Stimulated activated CD4-positive, alpha-beta T cell treated with anti-CD3 and anti-CD28 coated beads, Interleukin-15, amount 100 ng/mL, for 24 hours (primary cell): ENCODE results near the gene STIM1.
"Not testable (repeated sequence)": the region's sequence is repeated elsewhere in the genome, so short reads cannot be mapped to it uniquely, and the experiment has no call there.

Source experiments
- DNase-seq: peaks from one replicate; pipeline ENCODE4 v3.0.0-alpha.2; 2020

The STIM1 gene

DNA sequence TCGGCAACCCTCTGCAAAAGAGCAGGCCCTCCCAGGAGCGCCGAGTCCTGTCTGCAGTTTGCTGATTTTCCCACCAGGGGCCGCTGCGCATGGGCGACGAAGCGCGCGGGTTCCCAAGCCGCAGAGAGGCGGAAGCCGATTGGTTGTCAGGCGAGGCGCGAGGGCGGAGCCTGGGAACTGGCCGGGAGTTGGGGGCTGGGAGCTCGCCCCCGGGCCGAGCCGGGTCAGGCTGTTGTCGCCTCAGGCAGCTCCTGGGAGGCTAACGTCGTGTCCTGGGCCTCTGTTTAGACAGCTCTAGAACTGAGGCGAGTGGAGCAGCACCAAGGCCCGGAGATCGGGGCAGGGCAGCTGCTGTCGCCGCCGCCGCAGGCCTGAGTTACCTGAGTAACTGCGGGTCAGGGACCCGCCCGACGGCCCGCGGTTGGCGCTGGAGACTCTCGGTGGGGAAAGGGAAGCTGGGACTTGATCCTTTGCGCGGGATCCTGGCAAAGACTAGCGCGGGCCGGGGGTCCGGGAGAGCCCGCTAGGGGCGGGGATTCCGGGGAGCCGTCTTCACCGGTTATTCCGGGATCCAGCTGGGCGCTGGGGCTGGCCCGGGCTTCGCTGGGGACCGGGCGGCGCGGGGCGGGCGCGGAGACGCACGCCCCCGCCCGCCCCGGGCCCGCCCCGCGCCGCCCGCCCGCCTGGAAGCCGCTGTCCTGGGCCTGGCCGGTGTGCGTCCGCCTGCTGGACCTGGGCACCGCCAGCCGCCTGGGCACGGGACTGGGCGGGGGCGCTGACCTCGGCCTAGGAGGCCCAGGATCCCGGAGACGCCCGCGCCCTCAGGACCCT, at the start of gene STIM1:
Gene STIM1, plus strand, starts transcription at position 688 of the 831 bp plus-strand sequence. CDS start 607 bp downstream, outside the sequence.
- peak; percentile 98 for DNase-seq

DNA sequence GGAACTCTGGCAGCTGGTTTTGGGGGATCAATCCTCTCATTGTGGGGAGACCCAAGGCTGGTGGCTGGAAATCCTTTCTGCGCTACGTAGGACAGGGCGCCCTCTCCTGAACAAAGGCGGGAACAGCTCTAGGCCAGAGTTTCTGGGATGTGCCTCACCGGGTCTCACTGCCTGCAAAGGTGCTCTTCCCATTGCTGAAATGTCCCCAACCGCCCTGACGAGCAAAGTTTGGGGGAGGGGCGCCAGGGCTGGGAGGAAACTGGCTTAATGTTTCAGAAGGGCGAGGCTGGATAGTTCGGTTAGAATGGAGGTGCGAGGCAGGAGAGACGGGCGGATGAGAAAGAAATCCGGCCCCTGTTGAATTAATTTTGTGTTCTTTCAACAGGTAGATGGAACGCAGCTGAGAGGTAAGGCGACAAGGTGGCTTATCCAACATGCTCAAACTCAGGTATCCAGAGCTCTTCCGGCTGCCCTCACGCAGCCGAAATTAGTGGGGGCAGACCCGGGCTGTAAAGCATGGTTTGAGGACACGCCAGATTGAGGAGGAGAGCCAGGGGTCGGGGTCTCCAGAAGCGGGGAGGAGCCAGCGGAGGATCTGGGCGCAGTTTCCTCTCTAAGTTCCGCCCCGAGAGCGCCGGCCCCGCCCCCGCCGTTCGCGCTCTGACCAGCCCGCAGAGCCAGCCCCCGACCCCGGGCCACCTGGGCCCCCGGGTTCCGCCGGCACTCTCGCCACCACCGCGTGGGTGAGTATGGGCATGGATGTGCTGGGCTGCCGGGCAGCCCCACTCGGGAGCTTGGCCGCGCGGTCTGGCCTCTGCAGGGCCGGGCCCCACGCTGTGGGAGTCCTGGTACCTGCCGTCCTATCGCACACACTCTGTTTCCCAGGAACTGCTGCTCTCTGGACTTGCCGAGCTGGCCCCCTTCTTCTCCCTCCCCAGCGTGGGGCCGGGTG, 47.3 kb upstream of the STIM1 start, which contains the start of gene PGAP2:
Gene PGAP2, plus strand, starts transcription at position 652 of the 952 bp plus-strand sequence. CDS start 2,700 bp downstream, outside the sequence.
- peak; percentile 80 for DNase-seq

DNA sequence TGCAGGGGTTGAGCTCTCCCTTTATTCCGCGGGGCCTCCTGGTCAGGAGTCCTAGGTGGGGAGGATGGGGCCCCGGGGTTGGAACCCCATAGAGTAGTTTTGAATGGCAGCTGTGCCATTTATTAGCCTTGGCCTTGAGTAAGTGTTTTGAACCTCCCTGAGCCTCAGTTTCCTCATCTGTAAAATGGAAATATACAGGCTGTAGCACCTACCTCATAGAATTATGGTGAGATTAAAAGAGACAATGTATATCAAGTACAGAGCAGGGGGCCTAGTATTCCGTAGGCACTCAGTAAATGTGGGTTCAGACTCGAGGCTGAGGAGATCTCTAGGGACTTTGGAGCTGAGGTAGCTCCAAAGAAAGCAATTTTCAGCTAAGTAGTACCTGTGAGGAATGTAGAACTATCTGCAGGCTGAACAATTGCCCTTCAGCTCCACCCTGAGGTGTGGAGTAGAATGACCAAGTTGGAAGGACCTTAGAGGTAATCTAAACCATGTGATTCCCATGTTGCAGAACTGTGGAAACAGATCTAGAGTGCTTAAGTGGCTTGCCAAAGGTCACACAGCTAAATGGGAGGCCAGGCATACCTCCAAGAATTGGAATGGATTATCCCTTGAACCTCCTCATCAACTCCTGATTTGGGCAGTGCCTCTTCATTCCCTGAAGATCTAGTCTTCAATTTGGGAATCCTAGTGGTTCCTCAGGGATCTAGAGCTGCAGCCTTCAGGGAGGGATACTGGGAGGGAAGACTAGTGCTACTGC, 46.4 kb upstream of the STIM1 start:
- DNase-seq: peak; percentile 53

DNA sequence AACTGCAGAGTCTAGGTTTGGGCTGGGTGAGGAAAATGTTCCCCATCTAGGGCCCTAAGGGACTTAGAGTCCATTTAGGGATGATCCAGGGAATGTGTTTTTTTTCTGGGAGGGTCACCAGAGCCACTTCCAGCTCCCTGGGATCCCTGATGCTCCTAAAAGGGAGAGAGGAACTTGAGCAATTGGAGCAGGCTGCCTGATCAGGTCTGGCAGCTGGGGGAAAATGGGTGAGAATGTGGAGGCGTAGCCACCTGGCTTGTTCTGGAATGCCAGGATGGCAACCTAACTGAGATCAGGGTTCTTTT, 45.9 kb upstream of the STIM1 start:
- DNase-seq: no peak

DNA sequence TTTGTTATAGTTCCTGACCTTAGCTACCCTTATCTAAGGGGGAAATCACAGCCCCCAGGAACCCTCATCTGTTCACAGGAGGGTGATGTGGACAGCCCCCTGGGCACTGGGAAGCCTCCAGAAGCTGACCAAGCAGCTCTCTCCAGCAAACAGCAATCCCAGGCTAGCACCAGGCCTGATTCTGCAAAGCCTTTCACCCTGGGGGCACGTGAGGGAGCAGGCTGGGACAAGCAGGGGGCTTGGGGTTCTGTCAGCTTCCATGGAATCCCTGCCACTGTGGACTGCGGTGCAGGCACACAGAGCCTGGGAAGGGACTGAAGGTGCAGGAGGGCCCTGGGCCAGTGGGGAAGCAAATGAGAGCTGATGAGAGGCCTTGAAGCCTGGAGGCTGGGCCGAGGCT, 45.0 kb upstream of the STIM1 start:
- DNase-seq: no peak

DNA sequence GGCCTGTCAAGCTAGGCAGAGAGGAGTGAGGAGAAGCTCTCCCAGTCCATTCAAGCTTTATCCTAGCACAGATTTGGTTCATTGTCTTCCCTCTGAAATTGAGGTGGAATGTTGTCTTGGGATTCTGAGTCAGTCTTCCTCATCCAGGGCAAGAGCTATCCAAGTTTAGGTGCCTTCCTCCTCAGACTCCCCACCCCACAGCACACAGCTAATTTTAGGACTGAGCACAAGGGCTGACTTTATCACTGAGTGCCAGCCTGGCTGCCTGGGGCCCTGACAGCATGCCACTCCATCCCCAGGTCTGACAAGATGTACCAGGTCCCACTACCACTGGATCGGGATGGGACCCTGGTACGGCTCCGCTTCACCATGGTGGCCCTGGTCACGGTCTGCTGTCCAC, 44.5 kb upstream of the STIM1 start:
- DNase-seq: no peak

DNA sequence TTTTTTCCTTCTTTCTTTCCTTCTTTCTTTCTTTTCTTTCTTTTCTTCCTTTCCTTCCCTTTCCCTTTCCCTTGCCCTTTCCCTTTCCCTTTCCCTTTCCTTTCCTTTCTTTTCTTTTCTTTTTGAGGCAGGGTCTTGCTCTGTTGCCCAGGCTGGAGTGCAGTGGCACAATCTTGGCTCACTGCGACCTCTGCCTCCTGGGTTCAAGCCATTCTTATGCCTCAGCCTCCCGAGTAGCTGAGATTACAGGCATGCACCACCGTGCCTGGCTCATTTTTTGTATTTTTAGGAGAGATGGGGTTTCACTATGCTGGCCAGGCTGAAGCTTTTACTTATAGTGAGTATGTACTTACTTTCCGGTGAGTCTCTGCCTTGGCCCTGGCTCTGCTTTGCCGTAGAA, 40.6 kb upstream of the STIM1 start:
- DNase-seq: not testable (repeated sequence)

DNA sequence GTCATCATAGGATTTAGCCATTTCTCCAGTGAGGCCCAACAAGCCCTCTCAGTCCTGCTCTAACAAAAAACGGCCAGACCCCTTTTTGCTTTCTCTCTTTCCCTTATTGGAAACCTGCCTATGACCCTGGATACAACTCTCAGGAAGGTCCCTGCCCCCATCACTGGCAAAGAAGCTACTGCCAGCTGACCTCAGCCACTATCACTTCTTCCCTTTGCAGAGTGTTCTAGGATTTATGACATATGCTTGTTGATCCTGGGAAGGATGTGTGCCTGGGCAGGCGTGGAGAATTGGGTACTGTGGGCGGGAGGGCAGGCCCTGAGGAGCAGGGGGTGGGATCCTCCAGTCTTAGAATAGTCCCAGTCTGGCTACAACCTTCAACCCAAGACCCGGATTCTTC, 39.6 kb upstream of the STIM1 start:
- no peak for DNase-seq

DNA sequence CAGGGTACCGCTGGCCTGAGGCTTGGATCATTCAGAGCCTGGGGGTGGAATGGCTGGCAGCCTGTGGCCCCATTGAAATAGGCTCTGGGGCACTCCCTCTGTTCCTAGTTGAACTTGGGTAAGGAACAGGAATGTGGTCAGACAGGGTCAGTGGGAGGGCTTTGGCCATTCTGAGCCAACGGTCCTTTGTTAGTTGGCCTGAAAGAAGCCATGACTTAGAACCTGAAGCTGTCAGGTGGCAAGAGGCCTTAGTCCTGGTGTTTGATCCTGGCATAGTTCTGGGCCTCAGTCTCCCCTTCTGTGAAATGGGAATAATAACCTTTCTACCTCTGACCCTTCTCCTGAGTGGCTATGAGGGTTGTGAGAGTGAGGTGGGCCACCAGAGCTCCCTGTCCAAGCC, 38.8 kb upstream of the STIM1 start:
- DNase-seq: no peak

DNA sequence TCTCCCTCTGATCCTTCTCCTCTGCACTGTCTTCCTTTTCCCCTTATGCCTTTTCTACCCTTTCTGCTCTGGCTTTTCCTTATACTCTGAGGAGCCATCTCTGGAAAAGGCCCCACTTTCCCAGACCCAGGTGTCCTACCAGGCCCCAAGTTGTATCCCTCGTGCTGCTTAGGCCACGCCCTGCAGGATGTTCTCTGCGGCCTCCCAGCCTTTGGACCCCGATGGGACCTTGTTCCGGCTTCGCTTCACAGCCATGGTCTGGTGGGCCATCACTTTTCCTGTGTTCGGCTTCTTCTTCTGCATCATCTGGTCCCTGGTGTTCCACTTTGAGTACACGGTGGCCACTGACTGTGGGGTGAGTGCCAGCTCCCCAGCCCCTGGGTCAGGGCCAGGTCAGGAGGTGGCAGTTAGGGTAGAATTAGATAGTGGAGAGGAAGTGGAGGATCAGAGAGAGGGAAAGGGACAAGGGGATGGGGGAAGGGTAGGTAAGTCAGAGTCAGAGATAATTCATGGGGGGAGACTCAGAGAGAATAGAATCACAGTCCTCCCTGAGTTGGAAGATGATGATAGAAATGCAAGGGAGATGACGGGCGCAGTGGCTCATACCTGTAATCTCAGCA, 38.2 kb upstream of the STIM1 start:
- DNase-seq: no peak

DNA sequence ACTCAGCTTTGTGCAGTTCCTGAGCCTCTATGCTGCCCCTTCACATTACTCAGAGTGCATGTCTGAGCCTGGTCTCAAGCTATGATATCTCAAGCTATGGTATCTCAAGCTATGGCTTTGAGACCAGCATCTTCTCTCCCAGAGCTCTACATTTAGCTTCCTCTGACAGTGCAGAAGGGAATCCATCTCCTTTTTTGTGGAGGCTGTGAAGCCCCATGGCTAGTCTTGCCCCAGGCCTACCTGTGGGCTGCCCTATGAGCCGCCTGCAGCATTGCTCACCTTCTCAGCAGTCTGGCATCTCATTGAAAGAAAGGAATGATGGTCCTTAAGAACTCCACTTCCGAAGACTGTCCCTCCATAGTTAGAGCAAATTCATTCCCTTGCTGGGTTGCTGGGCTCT, 34.5 kb upstream of the STIM1 start:
- no peak for DNase-seq

DNA sequence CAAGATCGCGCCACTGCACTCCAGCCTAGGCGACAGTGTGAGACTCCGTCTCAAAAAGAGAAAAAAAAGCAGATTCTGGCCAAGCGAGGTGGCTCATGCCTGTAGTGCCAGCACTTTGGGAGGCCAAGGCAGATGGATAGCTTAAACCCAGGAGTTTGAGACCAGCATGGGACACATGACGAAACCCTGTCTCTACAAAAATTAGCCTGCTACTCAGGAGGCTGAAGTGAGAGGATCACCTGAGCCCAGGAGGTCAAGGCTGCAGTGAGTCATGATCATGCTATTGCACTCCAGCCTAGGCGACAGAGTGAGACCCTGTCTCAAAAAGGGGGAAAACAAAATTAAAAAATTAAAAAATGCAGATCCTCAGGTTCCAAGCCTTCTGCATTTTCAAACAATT, 33.2 kb upstream of the STIM1 start:
- DNase-seq: no peak

DNA sequence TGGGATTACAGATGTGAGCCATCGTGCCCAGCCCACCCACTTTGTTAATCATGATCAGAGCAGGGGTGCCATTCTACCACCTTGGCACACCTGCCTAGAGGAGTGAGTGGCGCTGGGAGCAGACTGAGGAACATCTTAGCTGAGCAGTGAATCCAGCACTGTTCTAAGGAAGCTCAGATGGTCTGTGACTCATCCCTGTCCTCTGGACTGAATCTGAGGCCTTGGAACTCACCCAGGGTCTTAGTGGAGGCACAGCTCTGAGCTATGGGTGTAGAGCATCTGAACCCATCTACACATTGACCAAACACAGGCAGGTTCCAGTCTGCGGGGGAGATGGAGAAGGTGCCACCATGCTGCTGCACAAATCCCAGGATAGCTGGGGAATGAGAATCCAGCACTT, 32.2 kb upstream of the STIM1 start:
- DNase-seq: no peak

DNA sequence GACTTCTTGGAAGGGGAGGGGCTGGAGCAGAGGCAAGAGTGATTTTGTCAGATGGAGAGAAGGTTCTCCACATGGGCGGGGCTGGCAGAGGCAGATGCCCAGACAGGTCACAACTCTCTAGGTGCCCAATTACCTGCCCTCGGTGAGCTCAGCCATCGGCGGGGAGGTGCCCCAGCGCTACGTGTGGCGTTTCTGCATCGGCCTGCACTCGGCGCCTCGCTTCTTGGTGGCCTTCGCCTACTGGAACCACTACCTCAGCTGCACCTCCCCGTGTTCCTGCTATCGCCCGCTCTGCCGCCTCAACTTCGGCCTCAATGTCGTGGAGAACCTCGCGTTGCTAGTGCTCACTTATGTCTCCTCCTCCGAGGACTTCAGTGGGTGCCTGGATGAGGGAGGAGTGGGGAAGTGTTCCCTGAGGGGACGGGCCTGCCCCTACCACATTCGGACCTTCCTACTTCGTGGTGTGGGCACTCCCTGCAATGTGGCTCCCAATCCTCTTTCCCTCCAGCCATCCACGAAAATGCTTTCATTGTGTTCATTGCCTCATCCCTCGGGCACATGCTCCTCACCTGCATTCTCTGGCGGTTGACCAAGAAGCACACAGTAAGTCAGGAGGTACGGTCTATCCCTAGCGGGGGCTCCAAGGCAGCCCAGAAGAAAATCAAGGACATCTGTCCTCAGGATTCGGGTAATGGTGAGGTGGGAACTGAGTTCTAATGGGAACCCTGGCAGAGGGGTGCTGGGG, 31.5 kb upstream of the STIM1 start:
- DNase-seq: no peak

DNA sequence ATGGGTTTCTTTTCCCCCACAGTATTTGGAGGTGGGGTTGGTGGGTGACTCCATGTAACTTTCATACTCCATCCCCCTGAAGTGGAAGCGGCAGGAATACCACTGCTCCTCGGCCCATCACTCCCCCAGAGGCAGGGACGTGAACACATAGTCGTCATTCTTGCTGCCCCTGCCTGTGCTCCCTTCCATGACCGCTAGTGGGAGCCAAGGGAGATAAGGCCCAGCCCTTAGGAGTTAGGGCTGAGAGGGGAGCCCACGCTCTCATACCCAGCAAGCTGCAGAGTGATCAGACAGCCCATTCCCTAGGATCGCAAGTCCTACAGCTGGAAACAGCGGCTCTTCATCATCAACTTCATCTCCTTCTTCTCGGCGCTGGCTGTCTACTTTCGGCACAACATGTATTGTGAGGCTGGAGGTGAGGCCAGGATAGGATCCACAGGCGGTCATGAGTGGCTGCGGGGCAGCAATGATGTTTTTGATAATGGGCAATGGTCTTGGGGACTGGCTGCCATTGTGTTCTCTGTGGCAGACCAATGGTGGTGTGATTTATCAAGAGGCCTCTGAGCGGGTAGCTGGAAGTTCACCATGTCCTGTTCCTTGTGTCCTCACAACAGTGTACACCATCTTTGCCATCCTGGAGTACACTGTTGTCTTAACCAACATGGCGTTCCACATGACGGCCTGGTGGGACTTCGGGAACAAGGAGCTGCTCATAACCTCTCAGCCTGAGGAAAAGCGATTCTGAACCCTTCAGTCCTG, 30.6 kb upstream of the STIM1 start:
- peak; percentile 87 for DNase-seq

DNA sequence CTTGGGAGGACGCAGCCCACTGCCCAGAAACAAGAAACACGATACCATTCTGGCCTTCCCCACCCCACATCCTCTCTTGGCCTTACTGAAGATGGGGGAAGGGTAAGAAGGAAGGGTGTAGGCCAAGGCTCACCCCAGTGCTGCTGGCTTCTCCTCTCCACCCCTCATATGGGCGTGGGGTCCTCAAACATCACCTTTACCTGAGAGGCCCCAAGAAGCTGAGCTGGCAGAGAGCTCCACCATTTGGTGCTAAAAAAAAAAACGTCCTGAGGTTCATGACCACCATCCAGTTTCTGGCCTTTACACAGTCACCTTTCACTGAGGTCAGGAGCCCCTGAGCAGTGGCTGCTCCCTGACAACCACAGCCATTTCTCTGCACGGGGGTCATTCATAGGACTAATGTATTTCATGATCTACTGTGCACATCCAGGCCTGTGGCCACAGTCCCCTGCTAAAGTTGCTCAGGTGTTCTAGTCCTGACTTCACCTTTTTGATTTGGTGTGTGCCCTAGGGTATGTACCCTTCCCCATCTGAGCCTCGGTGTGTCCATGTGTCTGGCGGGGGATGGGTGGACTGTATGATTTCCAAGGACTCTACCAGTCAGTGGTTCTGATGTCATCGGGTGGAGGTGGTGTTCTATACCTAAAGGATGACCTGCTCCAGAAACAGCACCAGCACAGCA, 29.9 kb upstream of the STIM1 start:
- no peak for DNase-seq

DNA sequence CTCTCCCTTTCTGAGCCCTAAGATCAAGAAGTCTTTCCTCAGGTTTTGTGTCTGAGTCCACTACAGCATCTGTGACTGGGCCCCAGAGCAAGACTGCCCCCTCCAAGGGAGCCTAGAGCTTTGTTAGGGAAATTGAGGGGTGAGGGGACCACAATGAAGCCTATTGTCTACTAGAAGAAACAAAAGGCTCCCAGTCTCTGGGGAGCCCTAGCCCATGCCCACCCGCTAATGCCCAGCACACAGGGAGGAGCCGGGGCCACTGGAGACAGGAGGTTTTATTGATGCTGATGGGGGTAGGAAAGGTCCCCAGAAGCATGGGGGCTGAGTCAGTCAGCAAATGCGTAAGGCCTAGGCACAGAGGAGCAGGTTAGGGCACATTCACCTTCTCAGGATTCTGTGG, 28.7 kb upstream of the STIM1 start:
- no peak for DNase-seq

DNA sequence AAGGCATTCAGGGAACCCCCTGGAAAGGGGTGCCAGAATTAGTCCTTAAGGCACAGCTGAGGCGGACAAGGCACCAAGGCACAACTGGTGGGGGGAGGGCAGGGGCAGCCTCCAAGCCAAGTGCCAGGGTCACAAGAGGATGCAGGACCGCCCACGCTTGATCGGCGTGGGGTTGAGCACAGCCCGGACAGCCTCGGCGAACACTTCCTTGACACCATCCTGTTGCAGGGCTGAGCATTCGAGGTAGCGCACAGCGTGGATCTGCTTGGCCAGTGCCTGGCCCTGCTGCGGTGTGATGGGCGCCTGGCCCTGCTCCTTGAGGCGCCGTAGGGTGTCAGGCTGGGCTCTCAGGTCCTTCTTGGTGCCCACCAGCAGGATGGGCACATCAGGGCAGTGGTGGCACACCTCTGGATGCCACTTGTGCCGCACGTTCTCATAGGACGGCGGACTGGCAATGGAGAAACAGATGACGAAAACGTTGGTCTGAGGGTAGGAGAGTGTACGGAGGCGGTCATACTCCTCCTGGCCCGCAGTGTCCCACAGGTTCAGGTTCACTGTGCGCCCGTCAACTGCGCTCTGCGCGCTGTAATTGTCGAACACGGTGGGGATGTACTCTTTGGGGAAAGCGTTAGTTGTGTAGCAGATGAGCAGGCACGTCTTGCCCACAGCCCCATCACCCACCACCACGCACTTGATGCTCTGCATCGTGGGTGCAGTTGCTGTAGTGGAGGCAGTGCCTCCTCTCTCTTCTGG, 27.9 kb upstream of the STIM1 start:
- no peak for DNase-seq

DNA sequence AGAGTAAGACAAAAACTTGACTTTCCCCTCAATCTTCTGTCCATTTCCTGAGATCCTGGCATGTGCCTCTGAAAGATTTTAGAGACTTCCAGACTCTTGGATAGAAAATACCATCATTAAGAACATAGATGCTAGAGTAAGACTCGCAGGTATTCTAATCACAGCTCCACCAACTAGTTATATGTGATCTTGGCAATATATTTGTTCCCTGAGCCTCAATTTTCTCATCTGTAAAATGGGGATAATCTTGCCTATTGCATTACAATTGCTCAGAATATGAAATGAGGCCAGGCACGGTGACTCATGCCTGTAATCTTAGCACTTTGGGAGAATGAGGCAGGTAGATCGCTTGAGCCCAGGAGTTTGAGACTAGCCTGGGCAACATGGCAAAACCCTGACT, 25.4 kb upstream of the STIM1 start:
- DNase-seq: no peak

DNA sequence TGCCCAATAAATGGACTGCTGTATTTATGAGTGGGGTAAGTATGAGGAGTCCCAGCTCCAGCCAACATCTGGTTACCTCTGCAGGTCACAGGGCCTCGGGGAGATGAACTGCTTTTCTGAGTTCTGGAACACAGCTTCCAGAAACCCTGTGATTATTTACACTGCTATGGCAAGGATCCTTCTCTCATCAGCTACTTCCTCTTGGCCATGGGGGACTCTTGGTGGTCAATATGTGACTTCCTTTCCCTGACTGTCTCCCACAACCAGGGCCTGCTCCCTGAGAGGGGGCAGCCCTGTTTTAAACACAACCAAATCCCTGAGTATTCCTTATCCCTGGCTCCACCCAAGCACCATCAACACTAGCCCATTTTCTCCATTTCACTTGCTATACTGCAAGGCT, 24.7 kb upstream of the STIM1 start:
- no peak for DNase-seq
